Measurements from ENCODE around the gene STK40.

DNA sequence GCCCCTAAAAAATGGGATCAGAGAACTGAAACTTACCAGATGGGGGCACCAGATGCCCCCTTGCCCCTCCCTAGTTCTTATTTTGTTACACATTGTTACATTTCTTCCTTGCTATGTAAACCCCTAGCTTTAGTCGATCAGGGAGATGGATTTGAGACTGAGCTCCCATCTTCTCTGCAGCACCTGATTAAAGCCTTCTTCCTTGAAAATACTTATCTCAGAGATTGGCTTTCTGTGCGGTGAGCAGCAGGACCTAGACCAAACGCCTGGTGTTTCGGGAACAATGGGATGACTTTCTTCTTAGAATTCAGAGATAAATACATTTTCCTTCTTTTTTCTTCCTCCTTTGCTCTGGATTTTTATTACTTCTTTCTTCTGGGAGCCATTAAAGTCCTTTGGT is 28.7 kb upstream of the STK40 start:
- TF ChIP-seq POLR2A (IDR thresholded peaks at IDR 0.05), result no peak
- TF ChIP-seq, protein P1, sequence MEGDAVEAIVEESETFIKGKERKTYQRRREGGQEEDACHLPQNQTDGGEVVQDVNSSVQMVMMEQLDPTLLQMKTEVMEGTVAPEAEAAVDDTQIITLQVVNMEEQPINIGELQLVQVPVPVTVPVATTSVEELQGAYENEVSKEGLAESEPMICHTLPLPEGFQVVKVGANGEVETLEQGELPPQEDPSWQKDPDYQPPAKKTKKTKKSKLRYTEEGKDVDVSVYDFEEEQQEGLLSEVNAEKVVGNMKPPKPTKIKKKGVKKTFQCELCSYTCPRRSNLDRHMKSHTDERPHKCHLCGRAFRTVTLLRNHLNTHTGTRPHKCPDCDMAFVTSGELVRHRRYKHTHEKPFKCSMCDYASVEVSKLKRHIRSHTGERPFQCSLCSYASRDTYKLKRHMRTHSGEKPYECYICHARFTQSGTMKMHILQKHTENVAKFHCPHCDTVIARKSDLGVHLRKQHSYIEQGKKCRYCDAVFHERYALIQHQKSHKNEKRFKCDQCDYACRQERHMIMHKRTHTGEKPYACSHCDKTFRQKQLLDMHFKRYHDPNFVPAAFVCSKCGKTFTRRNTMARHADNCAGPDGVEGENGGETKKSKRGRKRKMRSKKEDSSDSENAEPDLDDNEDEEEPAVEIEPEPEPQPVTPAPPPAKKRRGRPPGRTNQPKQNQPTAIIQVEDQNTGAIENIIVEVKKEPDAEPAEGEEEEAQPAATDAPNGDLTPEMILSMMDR (IDR thresholded peaks at IDR 0.05), result no peak
